ENCODE data around the gene CATSPERZ.
"Not testable (repeated sequence)": the region's sequence is repeated elsewhere in the genome, so short reads cannot be mapped to it uniquely, and the experiment has no call there.

The CATSPERZ gene

DNA sequence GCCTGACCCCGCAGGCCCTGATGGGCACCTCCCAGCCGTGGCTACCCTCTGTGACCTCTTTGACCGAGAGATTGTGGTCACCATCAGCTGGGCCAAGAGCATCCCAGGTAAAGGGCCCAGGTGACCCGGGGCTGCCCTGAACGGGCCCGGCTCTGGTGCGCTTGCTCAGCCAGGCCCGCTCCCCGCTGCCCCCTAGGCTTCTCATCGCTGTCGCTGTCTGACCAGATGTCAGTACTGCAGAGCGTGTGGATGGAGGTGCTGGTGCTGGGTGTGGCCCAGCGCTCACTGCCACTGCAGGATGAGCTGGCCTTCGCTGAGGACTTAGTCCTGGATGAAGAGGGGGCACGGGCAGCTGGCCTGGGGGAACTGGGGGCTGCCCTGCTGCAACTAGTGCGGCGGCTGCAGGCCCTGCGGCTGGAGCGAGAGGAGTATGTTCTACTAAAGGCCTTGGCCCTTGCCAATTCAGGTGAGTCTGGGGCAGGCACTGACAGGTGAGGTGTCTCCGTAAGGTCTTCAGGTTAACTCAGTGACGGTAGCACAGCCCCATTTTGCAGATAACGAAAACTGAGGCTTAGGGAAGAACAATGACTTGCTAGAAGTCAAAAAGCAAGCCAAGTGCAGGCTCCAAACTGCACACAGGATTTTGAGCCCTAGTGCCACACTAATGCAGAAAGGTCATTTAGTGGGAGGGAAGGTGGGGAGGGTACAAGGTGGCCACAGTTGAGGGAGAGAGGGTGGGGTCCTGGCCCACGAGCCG lies 14.8 kb downstream of the CATSPERZ start:
- no peak for DNase-seq (ENCODE audit: low read depth)
- H3K4me3 ChIP-seq (ENCODE audit: low read depth, low read length), result no peak overlapping the region
- TF ChIP-seq, protein P1, sequence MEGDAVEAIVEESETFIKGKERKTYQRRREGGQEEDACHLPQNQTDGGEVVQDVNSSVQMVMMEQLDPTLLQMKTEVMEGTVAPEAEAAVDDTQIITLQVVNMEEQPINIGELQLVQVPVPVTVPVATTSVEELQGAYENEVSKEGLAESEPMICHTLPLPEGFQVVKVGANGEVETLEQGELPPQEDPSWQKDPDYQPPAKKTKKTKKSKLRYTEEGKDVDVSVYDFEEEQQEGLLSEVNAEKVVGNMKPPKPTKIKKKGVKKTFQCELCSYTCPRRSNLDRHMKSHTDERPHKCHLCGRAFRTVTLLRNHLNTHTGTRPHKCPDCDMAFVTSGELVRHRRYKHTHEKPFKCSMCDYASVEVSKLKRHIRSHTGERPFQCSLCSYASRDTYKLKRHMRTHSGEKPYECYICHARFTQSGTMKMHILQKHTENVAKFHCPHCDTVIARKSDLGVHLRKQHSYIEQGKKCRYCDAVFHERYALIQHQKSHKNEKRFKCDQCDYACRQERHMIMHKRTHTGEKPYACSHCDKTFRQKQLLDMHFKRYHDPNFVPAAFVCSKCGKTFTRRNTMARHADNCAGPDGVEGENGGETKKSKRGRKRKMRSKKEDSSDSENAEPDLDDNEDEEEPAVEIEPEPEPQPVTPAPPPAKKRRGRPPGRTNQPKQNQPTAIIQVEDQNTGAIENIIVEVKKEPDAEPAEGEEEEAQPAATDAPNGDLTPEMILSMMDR (IDR thresholded peaks at IDR 0.05; ENCODE audit: low read depth, low read length, missing control alignments), result no peak

DNA sequence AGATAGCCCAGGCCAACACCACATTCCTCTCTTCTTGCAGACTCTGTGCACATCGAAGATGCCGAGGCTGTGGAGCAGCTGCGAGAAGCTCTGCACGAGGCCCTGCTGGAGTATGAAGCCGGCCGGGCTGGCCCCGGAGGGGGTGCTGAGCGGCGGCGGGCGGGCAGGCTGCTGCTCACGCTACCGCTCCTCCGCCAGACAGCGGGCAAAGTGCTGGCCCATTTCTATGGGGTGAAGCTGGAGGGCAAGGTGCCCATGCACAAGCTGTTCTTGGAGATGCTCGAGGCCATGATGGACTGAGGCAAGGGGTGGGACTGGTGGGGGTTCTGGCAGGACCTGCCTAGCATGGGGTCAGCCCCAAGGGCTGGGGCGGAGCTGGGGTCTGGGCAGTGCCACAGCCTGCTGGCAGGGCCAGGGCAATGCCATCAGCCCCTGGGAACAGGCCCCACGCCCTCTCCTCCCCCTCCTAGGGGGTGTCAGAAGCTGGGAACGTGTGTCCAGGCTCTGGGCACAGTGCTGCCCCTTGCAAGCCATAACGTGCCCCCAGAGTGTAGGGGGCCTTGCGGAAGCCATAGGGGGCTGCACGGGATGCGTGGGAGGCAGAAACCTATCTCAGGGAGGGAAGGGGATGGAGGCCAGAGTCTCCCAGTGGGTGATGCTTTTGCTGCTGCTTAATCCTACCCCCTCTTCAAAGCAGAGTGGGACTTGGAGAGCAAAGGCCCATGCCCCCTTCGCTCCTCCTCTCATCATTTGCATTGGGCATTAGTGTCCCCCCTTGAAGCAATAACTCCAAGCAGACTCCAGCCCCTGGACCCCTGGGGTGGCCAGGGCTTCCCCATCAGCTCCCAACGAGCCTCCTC lies 15.7 kb downstream of the CATSPERZ start:
- DNase-seq (ENCODE audit: low read depth), result not testable (repeated sequence)
- peak overlapping the region; percentile 91 for H3K4me3 ChIP-seq (ENCODE audit: low read depth, low read length)

DNA sequence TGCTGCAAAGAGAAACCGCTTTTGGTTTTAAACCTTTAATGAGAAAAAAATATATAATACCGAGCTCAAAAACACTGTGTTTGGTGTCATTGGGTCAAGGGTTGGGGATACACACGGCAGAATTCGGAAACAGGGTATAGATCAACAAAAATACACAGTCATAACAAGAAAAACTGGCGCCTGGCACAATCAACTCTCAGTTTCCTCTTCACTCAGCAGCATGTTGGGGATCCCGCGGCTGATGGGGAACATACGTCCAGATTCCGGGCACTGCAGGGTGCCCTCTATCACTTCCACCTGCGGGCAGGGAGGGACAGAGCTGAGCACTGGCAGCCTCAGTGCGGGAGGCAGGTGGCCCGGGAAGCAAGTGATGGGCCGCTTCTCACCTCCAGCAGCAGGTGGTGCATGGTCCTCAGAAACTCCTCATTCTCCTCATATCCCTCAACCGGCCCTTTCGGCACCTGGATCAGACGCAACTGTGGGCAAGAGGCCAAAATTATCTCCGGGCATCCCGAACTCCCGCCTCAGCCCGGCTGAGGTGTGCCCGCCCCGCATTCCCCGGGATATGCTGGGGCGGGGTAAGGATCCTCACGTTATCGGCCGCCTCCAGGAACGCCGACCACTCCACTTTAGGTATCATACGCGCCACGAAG lies 16.6 kb downstream of the CATSPERZ start:
- peak overlapping the region; percentile 91 for H3K4me3 ChIP-seq (ENCODE audit: low read depth, low read length)
- no peak for DNase-seq (ENCODE audit: low read depth)
- TF ChIP-seq, protein P1 (IDR thresholded peaks at IDR 0.05; ENCODE audit: low read depth, low read length, missing control alignments), result peak; percentile 32

DNA sequence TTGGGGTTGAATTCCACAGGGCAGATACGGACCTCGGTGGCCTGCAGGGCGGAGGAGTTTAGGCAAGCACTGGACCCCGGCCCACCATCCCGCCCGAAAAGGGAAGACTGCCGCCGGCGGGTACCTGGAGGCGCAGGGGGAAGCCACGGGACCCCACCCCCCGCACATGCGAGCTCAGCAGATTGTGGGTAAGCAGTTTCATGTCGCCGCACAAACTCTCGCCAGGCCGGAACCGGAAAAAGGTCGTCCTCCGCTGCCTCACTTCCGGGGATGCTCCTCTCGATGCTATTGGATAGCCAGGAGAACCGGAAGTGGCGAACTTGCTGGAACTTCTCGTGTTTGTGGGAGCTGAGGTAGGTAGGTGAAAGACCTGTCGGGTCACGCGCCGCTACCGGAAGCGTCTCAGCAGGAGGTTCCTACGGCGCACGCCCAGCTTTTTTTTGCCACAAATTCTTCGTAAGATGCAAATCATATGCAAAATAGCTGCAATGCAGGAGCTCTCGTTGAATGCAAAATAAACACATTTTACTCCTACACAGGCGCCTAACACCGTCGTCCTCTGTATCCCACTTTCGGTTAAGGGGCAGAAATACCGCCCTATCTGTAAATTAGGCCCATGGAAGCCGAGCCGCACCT lies 17.3 kb downstream of the CATSPERZ start, which contains the start of gene TRMT112:
TRMT112 (minus strand) TSS at position 235 of the 636 bp plus-strand sequence; CDS start at position 202, 33 bp downstream.
- peak; percentile 99 for DNase-seq (ENCODE audit: low read depth)
- H3K4me3 ChIP-seq (ENCODE audit: low read depth, low read length), result peak within 1 kb of the TSS; percentile 91
- TF ChIP-seq, protein P1 (IDR thresholded peaks at IDR 0.05; ENCODE audit: low read depth, low read length, missing control alignments), result no peak

DNA sequence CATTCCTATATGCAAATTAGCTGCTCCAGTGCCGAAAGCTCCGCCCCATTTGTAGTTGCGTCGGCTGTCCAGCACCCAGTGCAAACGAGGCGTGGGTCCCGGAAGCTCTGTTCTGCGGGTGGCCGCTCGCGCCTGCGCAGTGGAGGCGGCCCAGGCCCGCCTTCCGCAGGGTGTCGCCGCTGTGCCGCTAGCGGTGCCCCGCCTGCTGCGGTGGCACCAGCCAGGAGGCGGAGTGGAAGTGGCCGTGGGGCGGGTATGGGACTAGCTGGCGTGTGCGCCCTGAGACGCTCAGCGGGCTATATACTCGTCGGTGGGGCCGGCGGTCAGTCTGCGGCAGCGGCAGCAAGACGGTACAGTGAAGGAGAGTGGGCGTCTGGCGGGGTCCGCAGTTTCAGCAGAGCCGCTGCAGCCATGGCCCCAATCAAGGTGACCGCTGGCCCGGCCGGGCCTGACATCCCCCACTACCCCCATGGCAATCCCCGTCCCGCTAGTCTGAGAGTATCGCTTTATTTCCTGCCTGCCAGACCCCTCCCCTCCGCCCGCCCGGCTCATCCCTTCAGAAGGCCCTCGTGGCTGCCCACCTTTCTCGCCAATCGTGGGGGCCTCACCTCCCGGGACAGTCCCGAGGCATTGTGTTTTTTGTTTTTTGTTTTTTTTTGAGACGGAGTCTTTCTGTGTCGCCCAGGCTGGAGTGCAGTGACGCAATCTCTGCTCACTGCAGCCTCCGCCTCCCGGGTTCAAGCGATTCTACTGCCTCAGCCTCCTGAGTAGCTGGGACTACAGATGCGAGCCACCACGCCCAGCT lies 18.0 kb downstream of the CATSPERZ start, which contains the start of gene PRDX5:
PRDX5 (plus strand) TSS at position 161 of the 805 bp plus-strand sequence; CDS start at position 256, 95 bp downstream.
- TF ChIP-seq, protein P1 (IDR thresholded peaks at IDR 0.05; ENCODE audit: low read depth, low read length, missing control alignments), result peak; percentile 29
- DNase-seq (ENCODE audit: low read depth), result peak; percentile 93
- peak within 1 kb of the TSS; percentile 91 for H3K4me3 ChIP-seq (ENCODE audit: low read depth, low read length)

DNA sequence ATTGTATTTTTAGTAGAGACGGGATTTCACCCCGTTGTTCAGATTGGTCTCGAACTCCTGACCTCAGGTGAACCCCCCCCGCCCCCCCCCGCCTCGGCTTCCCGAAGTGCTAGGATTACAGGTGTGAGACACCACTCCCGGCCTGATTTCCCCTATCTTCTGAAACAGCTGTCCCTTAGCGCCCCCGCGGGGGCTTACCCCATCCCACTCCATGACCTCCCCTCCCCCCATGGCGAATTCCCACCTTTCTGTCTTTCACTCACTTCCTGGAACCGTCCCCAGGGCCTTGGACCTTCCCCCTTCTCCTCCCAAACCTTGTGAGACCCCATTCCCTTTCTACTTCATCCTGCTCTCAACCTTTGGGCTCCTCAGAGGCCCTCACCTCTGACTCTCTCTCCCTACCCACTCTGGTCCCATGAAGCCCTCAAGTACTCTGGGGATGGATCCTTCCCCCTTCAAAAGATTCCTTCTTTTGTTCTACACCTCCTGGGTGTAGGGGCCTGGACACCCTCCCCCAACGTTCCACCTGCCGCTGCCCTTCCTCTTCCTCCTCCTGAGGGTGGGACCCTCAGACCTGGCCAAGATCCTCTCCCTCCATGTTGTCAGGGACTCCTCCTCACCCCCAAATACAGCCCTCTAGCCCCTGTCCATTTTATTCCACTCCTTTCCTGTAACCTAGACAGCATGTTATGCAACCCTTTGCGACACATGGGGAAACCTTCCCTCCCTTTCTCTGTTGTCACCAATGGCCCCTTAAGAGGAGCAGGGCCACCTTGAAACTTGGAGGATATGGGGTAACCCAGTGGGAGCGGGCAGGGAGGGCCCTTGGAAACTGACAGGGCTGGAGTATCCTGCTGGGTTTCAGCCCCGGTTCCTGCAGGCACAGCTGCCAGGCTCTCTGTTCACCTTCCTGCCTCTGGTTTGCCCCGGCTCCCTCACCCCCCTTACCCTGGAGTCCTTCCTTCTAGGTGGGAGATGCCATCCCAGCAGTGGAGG lies 18.9 kb downstream of the CATSPERZ start:
- H3K4me3 ChIP-seq (ENCODE audit: low read depth, low read length), result peak overlapping the region; percentile 91
- no peak for DNase-seq (ENCODE audit: low read depth)
- TF ChIP-seq, protein P1 (IDR thresholded peaks at IDR 0.05; ENCODE audit: low read depth, low read length, missing control alignments), result no peak

Measured in GM12864 (cell line).